HAP-1 (cell line): ENCODE results near the gene ATXN1.
A peak's percentile ranks its signal among the peaks of the same experiment; 100 is the strongest.

Experiments used
- DNase-seq, 2 experiments: peaks; one replicate each; pipeline ENCODE4 v3.0.0-alpha.2; 2016 to 2020; ENCODE audit warnings: low spot score in 2 of 2
- H3K27me3 ChIP-seq: fragments of 250-450 bp; sonication (Bioruptor Pico); 2 replicates; pipeline ENCODE4 v1.5.1; 2020; ENCODE audit warnings: low read depth, mild to moderate bottlenecking, moderate library complexity
- H3K36me3 ChIP-seq: fragments of 250-450 bp; sonication (Bioruptor Pico); replicated peaks from 2 replicates; pipeline ENCODE4 v1.5.1; 2020; ENCODE audit warnings: mild to moderate bottlenecking
- H3K4me1 ChIP-seq: fragments of 250-450 bp; sonication (Bioruptor Pico); 2 replicates; pipeline ENCODE4 v1.5.1; 2020; ENCODE audit warnings: mild to moderate bottlenecking
- H3K4me3 ChIP-seq: fragments of 250-450 bp; sonication (Bioruptor Pico); 2 replicates; pipeline ENCODE4 v1.5.1; 2020; ENCODE audit warnings: mild to moderate bottlenecking, moderate library complexity
- H3K9me3 ChIP-seq: fragments of 250-450 bp; sonication (Bioruptor Pico); 2 replicates; pipeline ENCODE4 v1.5.1; 2020; ENCODE audit warnings: mild to moderate bottlenecking, moderate library complexity
- in situ Hi-C: fragments of 300-500 bp; cut with MboI; formaldehyde crosslinking; loops from 3 replicates; pipeline ENCODE4 v1.14.3; 2020; ENCODE audit warnings: low sequenced_read_pairs, inconsistent platforms, mixed read lengths

Gene ATXN1

DNA sequence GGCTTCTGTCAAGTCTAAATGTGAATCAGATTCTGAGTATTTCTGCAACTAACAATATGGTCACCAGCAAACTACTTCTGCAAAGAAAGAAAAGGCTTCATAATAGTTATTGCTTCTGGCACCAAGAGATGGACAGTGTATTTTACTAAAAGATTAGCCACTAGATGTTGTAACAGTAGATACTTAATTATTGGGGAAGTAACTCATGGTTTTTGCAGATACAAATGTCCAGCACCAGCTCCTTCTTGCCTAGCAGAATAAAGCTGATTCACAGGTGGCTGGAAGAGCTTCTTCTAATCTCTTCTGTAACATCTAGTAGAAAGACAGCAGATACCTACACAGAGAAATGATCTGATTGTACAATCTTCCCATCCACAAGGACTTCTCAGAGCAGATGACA, 21.2 kb downstream of the ATXN1 start:
- in situ Hi-C loops: no loop called here
- Histone ChIP-seq H3K4me1 (peaks cover 18% of the 10 kb centered on the region), H3K27me3 (no peaks in the 10 kb centered on the region), H3K4me3 (no peak overlapping the region), H3K9me3 (no peaks in the 10 kb centered on the region), H3K36me3 (no peaks in the 10 kb centered on the region)
- DNase-seq: no peak

DNA sequence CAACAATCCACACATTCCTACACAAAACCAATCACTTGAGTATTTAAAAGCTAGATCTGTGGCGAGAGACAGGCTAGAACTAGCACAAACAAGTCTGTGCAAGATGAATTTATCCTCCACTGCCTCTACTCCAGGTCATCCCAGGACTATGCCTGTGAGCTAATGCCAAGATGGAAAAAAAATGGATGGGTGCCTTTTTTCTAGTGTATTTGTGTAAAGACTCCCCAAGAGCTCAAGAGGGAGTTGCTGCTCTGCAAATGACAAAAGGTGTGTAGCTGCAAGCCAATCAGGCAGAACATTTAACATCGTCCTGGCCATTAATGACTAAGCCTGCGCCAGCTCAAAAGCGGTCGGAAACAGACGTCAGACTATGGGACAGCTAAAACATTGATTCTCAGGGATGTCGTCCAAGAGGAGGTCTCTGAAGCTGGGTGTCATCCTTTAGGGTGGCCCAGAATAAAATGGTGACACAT, 21.9 kb downstream of the ATXN1 start:
- Histone ChIP-seq H3K4me1 (peaks cover 21% of the 10 kb centered on the region), H3K36me3 (no peaks in the 10 kb centered on the region), H3K4me3 (no peak overlapping the region), H3K27me3 (no peaks in the 10 kb centered on the region), H3K9me3 (no peaks in the 10 kb centered on the region)
- DNase-seq: no peak
- in situ Hi-C loops: no loop called here

DNA sequence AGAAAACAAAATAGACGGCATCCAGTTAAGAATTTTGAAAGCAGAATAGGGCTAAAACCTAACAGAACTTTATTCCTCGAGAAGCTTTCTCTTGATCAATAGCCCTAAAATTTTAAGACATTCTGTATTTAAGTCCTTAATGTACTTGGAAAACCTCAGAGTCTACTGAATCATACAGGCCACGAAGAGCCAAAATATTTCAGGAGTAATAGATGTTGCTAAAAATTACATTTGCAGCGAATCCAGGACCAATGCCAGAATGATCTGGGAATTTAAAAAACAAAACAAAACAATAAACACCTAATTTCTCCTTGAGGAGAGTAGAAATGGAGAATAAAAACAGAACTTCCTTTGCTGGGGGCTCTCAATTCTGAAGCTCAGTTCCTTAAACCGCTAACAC, 23.3 kb downstream of the ATXN1 start:
- peaks cover 21% of the 10 kb centered on the region for H3K4me1 ChIP-seq
- H3K27me3 ChIP-seq: no peaks in the 10 kb centered on the region
- DNase-seq: no peak
- in situ Hi-C loops: no loop called here
- no peaks in the 10 kb centered on the region for H3K9me3 ChIP-seq
- H3K36me3 ChIP-seq: no peaks in the 10 kb centered on the region
- H3K4me3 ChIP-seq: no peak overlapping the region

DNA sequence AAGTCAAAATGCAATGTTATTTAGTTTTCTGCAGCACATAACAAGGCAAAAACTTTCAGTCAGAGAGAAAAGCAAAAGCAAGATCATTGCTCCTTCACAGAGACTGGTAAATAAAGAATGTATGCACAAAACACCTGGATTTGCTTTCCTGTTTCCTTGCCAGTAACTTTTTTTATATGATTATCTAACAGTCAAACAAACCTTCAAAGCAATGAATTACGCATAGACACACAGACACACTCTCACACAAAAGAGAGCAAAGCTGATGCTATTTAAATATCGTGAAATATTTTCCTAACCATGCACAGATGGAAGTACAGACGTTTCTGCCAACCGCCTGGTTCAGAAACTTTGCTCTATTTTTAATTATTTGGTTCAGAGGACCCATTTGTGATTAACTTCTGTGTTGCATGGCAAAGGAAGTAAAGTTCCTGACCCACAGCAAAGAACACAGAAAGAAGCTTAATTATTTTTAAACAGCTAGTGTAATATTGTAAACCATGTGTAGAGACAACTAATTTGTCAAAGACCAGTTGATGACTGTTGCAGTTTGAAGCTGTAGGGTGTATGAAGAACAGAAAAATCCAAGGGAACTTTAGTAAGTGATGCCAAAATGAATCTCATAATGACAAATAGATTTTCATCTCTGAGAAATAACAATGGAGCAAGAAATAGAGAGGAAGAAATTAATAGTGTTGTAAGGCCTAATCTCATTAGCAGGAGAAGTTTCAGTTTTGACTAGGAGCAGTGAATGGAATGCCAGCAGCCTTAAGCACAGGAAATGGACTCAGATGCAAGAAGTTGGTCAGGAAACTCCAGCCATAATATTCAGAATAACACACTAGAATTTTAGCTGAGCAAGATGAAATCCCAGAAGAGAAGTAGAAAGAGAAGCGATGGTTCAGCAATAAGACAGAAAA, 24.1 kb downstream of the ATXN1 start:
- DNase-seq: no peak
- no peak overlapping the region for H3K4me3 ChIP-seq
- no peaks in the 10 kb centered on the region for H3K36me3 ChIP-seq
- H3K9me3 ChIP-seq: no peaks in the 10 kb centered on the region
- H3K4me1 ChIP-seq: peaks cover 21% of the 10 kb centered on the region
- no peaks in the 10 kb centered on the region for H3K27me3 ChIP-seq
- in situ Hi-C loops: no loop called here

DNA sequence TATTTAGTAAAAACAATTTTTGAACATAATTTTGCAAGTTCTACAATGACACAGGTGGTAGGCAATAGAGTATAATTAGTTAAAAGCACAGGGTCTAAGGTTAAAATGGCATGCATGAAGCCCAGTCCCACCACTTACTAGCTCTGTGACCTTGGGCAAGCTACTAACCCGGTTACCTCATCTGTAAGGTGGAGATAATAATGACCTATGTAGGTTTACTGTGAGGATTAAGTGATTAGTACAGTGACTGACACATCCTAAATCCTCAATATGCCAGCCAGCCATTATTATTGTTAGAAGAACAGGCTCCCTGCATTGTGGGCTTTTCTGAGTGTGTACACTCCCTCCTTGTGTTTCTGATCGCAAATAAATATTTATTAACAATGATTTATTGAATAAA, 26.2 kb downstream of the ATXN1 start:
- peak; percentile 28 to 84 for DNase-seq
- in situ Hi-C loops: no loop called here
- H3K4me1 ChIP-seq: peaks cover 23% of the 10 kb centered on the region
- no peaks in the 10 kb centered on the region for H3K27me3 ChIP-seq
- H3K9me3 ChIP-seq: no peaks in the 10 kb centered on the region
- H3K4me3 ChIP-seq: no peak overlapping the region
- no peaks in the 10 kb centered on the region for H3K36me3 ChIP-seq

DNA sequence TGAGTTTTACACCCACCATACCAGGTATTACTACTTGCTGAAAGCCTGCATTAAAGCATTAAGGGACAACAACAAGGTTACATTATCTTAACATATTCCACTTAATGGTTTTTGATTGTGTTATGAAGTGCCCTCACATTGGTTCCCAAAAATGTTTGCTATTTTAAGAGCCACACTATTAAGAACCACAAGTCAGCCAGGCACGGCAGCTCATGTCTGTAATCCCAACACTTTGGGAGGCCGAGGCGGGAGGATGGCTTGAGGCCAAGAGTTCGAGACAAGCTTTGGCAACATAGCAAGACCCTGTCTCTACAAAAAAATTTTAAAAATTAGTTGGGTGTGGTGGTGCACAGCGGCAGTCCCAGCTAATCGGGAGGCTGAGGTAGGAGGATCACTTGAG, 28.2 kb downstream of the ATXN1 start:
- in situ Hi-C loops: no loop called here
- Histone ChIP-seq H3K9me3 (no peaks in the 10 kb centered on the region), H3K36me3 (no peaks in the 10 kb centered on the region), H3K4me3 (no peak overlapping the region), H3K4me1 (peaks cover 29% of the 10 kb centered on the region), H3K27me3 (no peaks in the 10 kb centered on the region)
- no peak for DNase-seq

DNA sequence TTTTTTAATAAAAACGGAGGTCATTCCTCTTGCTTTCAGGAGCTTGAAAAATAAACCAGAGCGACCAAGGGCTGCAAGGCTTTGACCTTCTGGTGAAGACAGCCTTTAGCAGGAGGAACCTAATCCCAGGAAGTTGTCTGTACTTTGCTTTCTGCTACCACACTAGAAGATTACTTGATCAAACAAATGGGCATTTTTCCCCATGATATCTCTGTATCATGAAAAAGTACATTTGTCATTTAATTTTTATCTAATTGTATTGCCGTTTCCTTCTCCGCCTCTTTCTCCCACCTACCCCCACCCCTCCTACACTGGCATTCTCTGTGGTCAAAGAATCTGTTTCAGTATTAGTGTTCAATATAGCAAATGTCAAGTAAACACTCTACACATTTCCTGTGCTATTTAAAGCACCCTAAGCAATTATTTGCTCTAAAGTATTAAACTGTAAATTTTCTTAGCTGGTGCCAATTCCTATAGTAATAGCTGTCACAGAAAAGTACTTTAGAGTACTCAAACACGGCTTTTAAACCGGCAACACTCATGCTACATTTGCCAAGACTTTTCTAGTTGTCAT, 29.7 kb downstream of the ATXN1 start:
- Histone ChIP-seq H3K4me3 (no peak overlapping the region), H3K9me3 (no peaks in the 10 kb centered on the region), H3K36me3 (no peaks in the 10 kb centered on the region), H3K4me1 (peaks cover 25% of the 10 kb centered on the region), H3K27me3 (no peaks in the 10 kb centered on the region)
- no peak for DNase-seq
- in situ Hi-C loops: no loop called here

DNA sequence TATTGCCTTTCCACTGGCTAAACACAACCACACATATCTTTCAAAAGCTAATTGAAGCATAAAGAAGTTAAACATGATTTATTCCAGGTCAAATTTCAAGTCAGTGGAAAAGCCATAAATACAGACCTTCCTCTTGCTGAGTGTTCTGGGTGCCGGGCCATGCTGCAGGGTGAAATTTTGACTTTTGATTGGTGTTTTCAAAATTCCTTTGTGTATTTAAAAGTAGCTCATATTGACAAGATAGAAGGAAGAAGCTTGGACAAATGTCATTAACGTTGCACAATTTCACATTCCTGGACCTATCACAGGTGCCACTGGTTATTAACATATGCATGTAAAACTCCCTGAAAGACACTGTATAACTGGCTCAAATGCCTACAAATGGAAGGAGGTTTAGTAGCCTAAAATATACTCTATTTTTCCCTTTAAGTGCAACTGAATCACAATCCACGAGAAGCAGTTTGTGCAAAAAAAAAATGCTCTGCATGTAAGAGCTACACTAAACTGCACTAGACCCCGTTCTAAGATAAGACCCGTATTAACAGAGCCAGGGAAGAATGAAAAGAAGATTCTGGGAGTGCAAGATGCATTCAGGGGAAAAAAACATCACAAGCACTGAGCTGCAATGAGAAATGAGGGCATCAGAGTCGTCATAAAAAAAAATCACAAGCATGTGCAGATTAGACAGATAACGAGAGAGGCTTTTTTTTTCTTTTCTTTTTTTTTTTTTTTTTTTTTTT, 30.4 kb downstream of the ATXN1 start:
- Histone ChIP-seq H3K4me1 (peaks cover 18% of the 10 kb centered on the region), H3K4me3 (no peak overlapping the region), H3K9me3 (no peaks in the 10 kb centered on the region), H3K36me3 (no peaks in the 10 kb centered on the region), H3K27me3 (no peaks in the 10 kb centered on the region)
- no peak for DNase-seq
- in situ Hi-C loops: no loop called here

DNA sequence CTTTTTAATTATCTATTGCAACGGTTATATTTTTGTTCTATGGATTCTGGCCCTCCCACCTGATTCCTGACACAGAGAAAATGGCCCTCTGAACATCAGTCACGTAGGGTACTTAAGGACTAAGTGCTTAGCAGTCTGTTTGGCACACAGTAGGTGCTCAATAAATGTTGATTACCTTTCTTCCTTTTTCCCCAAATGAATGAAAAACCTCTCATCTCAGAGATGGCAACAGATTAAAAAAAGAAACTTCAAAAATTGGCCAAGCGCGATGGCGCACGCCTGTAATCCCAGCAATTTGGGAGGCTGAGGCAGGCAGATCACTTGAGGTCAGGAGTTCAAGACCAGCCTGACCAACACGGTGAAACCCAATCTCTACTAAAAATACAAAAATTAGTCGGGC, 31.5 kb downstream of the ATXN1 start:
- no peaks in the 10 kb centered on the region for H3K36me3 ChIP-seq
- no peaks in the 10 kb centered on the region for H3K9me3 ChIP-seq
- H3K4me1 ChIP-seq: peaks cover 13% of the 10 kb centered on the region
- no peaks in the 10 kb centered on the region for H3K27me3 ChIP-seq
- DNase-seq: no peak
- in situ Hi-C loops: no loop called here
- H3K4me3 ChIP-seq: no peak overlapping the region

DNA sequence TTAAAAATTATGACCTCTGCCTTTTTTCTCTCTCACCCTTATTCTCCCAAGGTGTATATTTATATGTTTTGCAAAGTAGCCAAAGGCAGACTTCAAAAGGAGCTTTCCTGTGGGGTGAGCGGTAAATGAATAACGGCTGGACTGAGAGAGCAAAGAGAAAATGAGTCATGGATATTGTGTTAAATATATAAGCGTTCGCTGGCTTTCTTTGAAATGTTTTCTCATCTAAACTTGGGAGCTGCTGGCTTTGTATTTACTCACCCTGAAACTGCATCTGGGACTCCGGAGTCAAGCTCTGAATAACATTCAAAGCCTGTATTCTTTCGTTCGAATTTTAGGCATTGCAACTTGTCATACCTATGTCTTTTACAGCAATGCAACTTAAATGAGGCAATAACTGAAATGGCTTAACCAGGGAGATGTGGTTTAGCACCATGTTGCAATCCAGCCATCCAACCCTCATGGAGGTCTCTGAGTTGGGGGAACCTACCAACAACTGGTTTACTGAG, 32.0 kb downstream of the ATXN1 start:
- no peak overlapping the region for H3K4me3 ChIP-seq
- no peaks in the 10 kb centered on the region for H3K27me3 ChIP-seq
- H3K36me3 ChIP-seq: no peaks in the 10 kb centered on the region
- in situ Hi-C loops: no loop called here
- no peak for DNase-seq
- no peaks in the 10 kb centered on the region for H3K9me3 ChIP-seq
- peaks cover 14% of the 10 kb centered on the region for H3K4me1 ChIP-seq

DNA sequence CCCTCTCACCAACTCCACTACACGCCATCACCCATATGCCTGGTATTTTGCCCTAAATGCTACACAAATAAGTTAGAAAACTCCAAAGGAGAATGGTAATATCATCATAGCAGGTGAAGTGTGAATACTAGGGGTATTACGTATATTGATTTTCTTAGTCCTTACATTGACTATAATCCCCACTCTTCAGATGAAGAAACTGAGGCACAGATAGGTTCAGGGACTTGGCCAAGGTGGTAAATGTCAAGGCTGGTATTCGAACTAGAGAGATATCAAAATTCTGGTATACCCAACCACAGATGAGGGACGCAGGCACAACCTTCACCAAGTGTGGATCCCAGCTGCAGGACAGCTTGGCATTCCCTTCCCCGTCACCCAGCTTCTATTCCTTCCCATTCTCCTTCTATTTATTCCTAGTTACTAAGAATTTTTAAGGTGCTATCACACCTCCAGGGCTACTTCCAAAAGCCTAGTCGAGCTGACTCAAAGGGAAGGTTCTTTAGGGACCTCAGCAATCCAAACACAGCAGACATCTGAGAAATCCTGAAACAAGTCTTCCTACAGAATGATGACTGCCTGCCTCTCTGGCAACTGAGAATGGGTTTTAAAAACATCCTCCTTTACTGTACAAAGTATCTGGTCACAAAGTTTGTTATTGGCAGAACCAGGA, 32.6 kb downstream of the ATXN1 start:
- Histone ChIP-seq H3K4me1 (peaks cover 20% of the 10 kb centered on the region), H3K27me3 (no peaks in the 10 kb centered on the region), H3K36me3 (no peaks in the 10 kb centered on the region), H3K9me3 (no peaks in the 10 kb centered on the region), H3K4me3 (no peak overlapping the region)
- in situ Hi-C loops: no loop called here
- no peak for DNase-seq

DNA sequence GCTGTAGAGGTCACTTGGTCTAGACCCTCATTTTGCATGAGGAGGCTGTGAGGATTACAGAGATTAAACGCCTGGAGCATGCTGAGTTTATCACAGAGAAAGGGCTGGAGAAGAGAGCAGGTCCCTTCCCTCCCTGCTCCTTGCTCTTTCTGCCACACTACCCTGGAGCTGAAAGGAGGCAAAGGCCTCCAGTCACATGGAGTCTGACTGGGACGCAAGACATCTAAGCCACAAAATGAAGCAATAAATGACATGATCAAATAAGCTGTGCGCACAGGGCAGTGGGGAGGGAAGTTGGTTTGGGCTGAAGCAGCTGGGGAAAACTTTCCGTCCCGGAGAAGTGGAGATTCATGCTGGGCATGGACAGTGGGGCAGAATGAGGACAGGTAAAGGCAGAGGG, 33.3 kb downstream of the ATXN1 start:
- no peak overlapping the region for H3K4me3 ChIP-seq
- H3K36me3 ChIP-seq: no peaks in the 10 kb centered on the region
- no peak for DNase-seq
- no peaks in the 10 kb centered on the region for H3K9me3 ChIP-seq
- H3K27me3 ChIP-seq: no peaks in the 10 kb centered on the region
- H3K4me1 ChIP-seq: peaks cover 25% of the 10 kb centered on the region
- in situ Hi-C loops: no loop called here

DNA sequence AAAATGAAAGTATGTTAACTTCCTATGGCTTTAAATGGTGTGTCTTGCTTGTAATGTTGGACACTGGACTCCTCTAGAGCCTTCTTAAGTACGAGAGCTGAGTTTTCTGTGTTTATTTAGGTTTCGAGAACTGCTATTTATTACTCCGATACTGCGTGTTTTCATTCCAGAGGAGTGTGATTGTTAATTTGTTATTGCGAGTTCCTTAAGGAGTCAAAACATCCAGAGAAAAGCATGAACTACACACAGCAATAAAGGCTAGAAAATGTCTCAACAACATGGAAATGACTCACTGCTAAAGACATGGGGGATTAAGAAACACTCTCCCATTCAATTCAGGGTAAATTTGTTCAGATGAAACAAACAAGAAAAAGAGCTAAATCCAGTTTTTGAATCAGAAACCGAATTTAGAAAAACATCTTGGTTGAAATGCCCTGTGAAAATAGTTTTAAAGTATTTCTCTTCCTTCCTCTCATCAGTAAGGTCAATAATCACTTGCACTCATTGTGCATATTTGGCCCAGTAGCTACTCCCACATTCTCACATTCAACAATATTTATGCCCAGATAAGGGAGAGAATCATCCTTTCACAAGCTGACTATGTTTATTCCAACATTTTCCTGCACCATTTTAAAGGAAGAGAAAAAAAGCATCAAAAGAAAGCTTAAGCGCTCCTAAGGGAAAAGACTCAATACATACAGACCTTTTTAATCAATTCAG, 36.0 kb downstream of the ATXN1 start:
- H3K4me1 ChIP-seq: peaks cover 26% of the 10 kb centered on the region
- no peak for DNase-seq

More for the DNA sequence above, 36.0 kb downstream of the ATXN1 start:
- in situ Hi-C loops: no loop called here
- Histone ChIP-seq H3K4me3 (no peak overlapping the region), H3K27me3 (no peaks in the 10 kb centered on the region), H3K9me3 (no peaks in the 10 kb centered on the region), H3K36me3 (no peaks in the 10 kb centered on the region)
